ENCODE measurements around the gene SBF2.
A peak's percentile ranks its signal among the peaks of the same experiment; 100 is the strongest.

The SBF2 gene

GRCh38 chr11:9759519-9760192, 534.4 kb downstream of the SBF2 start:
- H3K4me3 ChIP-seq (ENCODE audit: low read depth, low read length) = peak overlapping the region; percentile 63
- peak; percentile 99 for DNase-seq (ENCODE audit: low read depth)
- TF ChIP-seq POLR2A (IDR thresholded peaks at IDR 0.05; ENCODE audit: extremely low read depth, insufficient read length) (peak; percentile 29), MAX (IDR thresholded peaks at IDR 0.05; ENCODE audit: low read depth, low read length) (peak; percentile 100), MYC (IDR thresholded peaks at IDR 0.05; ENCODE audit: low read depth, low read length) (peak; percentile 100), CTCF (IDR thresholded peaks at IDR 0.05; ENCODE audit: low read depth, low read length) (no peak)

GRCh38 chr11:9758637-9759518, 535.1 kb downstream of the SBF2 start:
- peak; percentile 95 for DNase-seq (ENCODE audit: low read depth)
- TF ChIP-seq CTCF (IDR thresholded peaks at IDR 0.05; ENCODE audit: low read depth, low read length) (no peak), MYC (IDR thresholded peaks at IDR 0.05; ENCODE audit: low read depth, low read length) (peak; percentile 48; the same call in 1 of the 2 replicates), MAX (IDR thresholded peaks at IDR 0.05; ENCODE audit: low read depth, low read length) (peak; percentile 62), POLR2A (IDR thresholded peaks at IDR 0.05; ENCODE audit: extremely low read depth, insufficient read length) (peak; percentile 33)
- peak overlapping the region; percentile 63 for H3K4me3 ChIP-seq (ENCODE audit: low read depth, low read length)

- DNase-seq (ENCODE audit: low read depth) = peak; percentile 94
- TF ChIP-seq POLR2A (IDR thresholded peaks at IDR 0.05; ENCODE audit: extremely low read depth, insufficient read length) (peak; percentile 50), MYC (IDR thresholded peaks at IDR 0.05; ENCODE audit: low read depth, low read length) (no peak; the same call in 1 of the 2 replicates), CTCF (IDR thresholded peaks at IDR 0.05; ENCODE audit: low read depth, low read length) (peak; percentile 12), MAX (IDR thresholded peaks at IDR 0.05; ENCODE audit: low read depth, low read length) (peak; percentile 73)
- peak overlapping the region; percentile 62 for H3K4me3 ChIP-seq (ENCODE audit: low read depth, low read length)
Measured at GRCh38 chr11:9757809-9758636, 536.0 kb downstream of the SBF2 start.

- no peak for DNase-seq (ENCODE audit: low read depth)
- no peak for TF ChIP-seq POLR2A (IDR thresholded peaks at IDR 0.05; ENCODE audit: extremely low read depth, insufficient read length)
- TF ChIP-seq MAX (IDR thresholded peaks at IDR 0.05; ENCODE audit: low read depth, low read length) = no peak
- no peak for TF ChIP-seq CTCF (IDR thresholded peaks at IDR 0.05; ENCODE audit: low read depth, low read length)
- no peak for TF ChIP-seq MYC (IDR thresholded peaks at IDR 0.05; ENCODE audit: low read depth, low read length)
- no peak overlapping the region for H3K4me3 ChIP-seq (ENCODE audit: low read depth, low read length)
Measured at GRCh38 chr11:9756878-9757277, 537.1 kb downstream of the SBF2 start.

- H3K4me3 ChIP-seq (ENCODE audit: low read depth, low read length) = no peak overlapping the region
- DNase-seq (ENCODE audit: low read depth) = no peak
- TF ChIP-seq MAX (IDR thresholded peaks at IDR 0.05; ENCODE audit: low read depth, low read length) (no peak), MYC (IDR thresholded peaks at IDR 0.05; ENCODE audit: low read depth, low read length) (no peak), POLR2A (IDR thresholded peaks at IDR 0.05; ENCODE audit: extremely low read depth, insufficient read length) (no peak), CTCF (IDR thresholded peaks at IDR 0.05; ENCODE audit: low read depth, low read length) (no peak)
Measured at GRCh38 chr11:9756461-9756860, 537.6 kb downstream of the SBF2 start.
